Ascending aorta (tissue), 2 donors: ENCODE measurements around the gene KCNAB1. TPM values are rescaled to one million over a fixed set of nuclear protein-coding genes. Genes with fewer than 3 reads are reported as not detected.

Experiments used
- DNase-seq, 2 donors: peaks; one replicate each; pipeline ENCODE4 v3.0.0-alpha.2; 2019; ENCODE audit warnings: low spot score in 2 of 2
- H3K27ac ChIP-seq, 2 donors: fragments of 200-600 bp; sonication (generic); one replicate each; pipeline ENCODE4 v1.5.1; 2016 to 2017; ENCODE audit warnings: mild to moderate bottlenecking in 1 of 2
- H3K27me3 ChIP-seq: fragments of 200-600 bp; sonication (generic); one replicate; pipeline ENCODE4 v1.5.1; 2017
- H3K36me3 ChIP-seq, 2 donors: fragments of 200-600 bp; sonication (generic); one replicate each; pipeline ENCODE4 v1.5.1; 2016
- H3K4me1 ChIP-seq, 2 donors: fragments of 200-600 bp; sonication (generic); one replicate each; pipeline ENCODE4 v1.5.1; 2016 to 2017; ENCODE audit warnings: mild to moderate bottlenecking in 1 of 2
- H3K4me3 ChIP-seq, 2 donors: fragments of 200-600 bp; sonication (generic); one replicate each; pipeline ENCODE4 v1.5.1; 2016 to 2017; ENCODE audit warnings: mild to moderate bottlenecking in 1 of 2
- H3K9me3 ChIP-seq, 2 donors: fragments of 200-600 bp; sonication (generic); one replicate each; pipeline ENCODE4 v1.5.1; 2016
- intact Hi-C: fragments of 100-400 bp; cut with DNase I; formaldehyde crosslinking; loops from one replicate; pipeline ENCODE4 v1.15.1; 2023
- total RNA-seq: library from RNA; depleted of rRNA; stranded (reverse); fragments of >200 nt; gene quantifications from one replicate; pipeline ENCODE4 v1.1.0, GENCODE V29; 2016
- TF ChIP-seq, protein P1 (sequence below), 3 experiments: fragments of 200-600 bp in 2 of 3; fragments of 450-650 bp in 1 of 3; sonication (generic) in 2 of 3; IDR thresholded peaks; one replicate each; pipeline ENCODE4 v1.5.1; 2016 to 2019; ENCODE audit warnings: antibody characterized with exemption in 3 of 3, mild to moderate bottlenecking in 1 of 3, moderate library complexity in 1 of 3

Gene KCNAB1
- total RNA-seq, 1 donor from 2014 or later: 15.1 TPM

DNA sequence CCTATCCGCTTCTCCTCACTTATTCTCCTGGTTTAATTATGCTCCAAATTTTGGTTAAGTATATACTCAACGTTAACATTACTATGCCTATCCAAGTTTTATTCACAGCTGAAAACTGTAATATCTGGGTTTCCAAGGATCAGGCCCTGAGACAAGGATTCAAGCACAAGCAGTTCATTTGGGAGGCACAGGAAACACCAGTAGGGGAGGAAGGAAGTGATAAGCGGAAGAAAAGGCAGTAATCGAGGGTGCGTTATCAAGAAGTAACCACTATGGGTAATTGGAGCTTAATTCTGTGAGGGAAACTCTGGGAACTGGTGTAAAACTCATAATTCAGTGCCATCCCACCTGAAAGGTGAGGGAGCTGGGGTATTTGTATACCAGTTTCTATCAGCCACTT is 120.3 kb downstream of the KCNAB1 start:
- Histone ChIP-seq H3K36me3 (no peaks in the 10 kb centered on the region), H3K27me3 (no peaks in the 10 kb centered on the region), H3K4me1 (no peaks in the 10 kb centered on the region), H3K27ac (no peak overlapping the region), H3K4me3 (no peak overlapping the region), H3K9me3 (no peaks in the 10 kb centered on the region)
- intact Hi-C loops: no loop called here
- DNase-seq: no peak
- TF ChIP-seq, protein P1, sequence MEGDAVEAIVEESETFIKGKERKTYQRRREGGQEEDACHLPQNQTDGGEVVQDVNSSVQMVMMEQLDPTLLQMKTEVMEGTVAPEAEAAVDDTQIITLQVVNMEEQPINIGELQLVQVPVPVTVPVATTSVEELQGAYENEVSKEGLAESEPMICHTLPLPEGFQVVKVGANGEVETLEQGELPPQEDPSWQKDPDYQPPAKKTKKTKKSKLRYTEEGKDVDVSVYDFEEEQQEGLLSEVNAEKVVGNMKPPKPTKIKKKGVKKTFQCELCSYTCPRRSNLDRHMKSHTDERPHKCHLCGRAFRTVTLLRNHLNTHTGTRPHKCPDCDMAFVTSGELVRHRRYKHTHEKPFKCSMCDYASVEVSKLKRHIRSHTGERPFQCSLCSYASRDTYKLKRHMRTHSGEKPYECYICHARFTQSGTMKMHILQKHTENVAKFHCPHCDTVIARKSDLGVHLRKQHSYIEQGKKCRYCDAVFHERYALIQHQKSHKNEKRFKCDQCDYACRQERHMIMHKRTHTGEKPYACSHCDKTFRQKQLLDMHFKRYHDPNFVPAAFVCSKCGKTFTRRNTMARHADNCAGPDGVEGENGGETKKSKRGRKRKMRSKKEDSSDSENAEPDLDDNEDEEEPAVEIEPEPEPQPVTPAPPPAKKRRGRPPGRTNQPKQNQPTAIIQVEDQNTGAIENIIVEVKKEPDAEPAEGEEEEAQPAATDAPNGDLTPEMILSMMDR (IDR thresholded peaks at IDR 0.05): no peak

DNA sequence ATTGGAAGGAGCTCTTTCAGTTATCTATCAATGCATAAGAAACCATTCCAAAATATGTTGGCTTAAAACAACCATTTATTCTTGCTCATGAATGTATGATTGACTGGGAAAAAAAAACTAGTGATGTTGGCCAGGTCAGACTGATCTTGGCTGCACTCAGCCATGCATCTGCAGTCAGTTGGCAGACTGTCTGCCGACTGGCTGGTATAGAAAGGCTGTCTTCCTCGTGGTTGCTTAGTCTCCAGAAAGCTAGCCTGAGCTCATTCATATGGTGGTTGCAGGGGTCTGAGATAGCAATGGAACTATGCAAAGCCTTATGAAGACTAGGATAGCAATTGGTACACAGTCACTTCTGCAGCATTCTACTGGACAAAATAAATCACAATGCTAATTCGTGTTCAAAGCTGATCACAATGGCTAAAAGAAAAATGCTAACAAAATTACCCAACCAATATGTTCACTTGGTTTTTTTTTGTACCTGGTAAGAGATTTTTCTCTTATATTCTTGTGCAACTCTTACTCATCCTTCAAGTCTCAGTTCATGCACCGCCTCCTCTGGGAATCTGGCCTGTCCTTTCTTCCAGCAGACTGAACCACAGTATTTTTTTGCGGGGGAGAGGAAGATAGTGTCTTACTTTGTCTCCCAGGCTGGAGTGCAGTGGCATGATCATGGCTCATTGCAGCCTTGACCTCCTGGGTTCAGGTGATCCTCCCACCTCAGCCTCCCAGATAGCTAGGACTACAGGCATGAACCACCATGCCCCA is 126.8 kb downstream of the KCNAB1 start:
- Histone ChIP-seq H3K27me3 (no peaks in the 10 kb centered on the region), H3K4me1 (no peaks in the 10 kb centered on the region), H3K4me3 (no peak overlapping the region), H3K36me3 (no peaks in the 10 kb centered on the region), H3K27ac (no peak overlapping the region), H3K9me3 (no peaks in the 10 kb centered on the region)
- intact Hi-C loops: no loop called here
- TF ChIP-seq, protein P1 (IDR thresholded peaks at IDR 0.05): no peak
- no peak for DNase-seq

DNA sequence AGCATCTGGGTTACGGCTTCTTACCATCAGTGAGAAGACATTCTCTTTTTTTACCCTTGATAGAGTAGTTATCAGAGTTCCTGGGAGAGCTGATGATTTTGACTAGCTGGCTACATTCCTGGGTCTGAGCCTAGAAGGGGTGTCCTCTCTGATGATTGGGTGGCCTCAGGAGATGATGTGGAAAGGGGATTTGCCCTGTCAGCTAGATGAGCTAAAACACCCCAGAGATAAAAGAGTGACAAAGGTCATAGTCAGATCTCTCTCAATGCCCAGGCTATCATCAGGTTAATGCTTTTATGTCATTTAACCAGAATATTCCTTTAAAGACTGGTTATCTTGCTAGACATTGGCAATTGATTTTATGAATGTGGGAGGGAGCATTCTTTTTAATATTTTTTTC is 130.2 kb downstream of the KCNAB1 start:
- H3K36me3 ChIP-seq: no peaks in the 10 kb centered on the region
- no peaks in the 10 kb centered on the region for H3K27me3 ChIP-seq
- intact Hi-C loops: no loop called here
- no peaks in the 10 kb centered on the region for H3K9me3 ChIP-seq
- TF ChIP-seq, protein P1 (IDR thresholded peaks at IDR 0.05): no peak
- DNase-seq: no peak
- no peaks in the 10 kb centered on the region for H3K4me1 ChIP-seq
- no peak overlapping the region for H3K27ac ChIP-seq
- H3K4me3 ChIP-seq: no peak overlapping the region

DNA sequence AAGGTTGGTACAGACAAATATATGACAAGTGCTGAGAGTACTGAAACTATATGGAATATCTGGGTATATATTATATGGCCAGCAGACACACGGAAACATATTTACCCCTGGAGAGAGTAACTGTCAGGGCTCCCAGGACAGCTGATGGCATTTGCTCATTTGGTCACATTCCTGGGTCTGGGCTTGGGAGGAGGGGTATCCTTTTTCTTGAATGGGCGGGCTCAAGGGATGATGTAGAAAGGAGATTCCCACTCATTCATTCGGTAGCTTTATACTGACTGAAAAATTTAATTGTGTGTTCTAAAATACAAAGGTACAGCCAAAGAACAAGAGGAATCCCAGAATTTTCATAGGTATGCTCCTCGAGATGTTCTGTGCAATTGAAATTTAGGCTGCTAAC is 131.0 kb downstream of the KCNAB1 start:
- TF ChIP-seq, protein P1 (IDR thresholded peaks at IDR 0.05): no peak
- H3K36me3 ChIP-seq: no peaks in the 10 kb centered on the region

DNA sequence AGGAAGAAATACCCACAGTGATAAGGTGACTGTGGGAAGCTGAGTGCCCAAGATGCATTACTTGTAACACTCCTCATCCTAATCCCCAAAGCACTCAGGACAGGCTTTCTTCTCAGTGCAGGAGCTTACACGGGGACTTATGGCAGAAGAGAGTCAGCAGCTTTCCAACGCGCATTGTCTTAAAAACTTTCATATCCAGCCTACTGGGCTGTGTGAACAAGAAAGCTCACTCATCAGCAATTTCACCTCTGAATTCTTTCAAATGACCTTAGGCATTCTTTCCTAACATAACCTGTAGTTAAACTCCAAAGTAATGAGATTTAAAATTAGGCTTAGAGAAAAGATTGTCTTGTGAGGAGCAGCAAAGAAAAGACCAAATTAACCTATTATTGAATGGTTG is 132.3 kb downstream of the KCNAB1 start:
- TF ChIP-seq, protein P1 (IDR thresholded peaks at IDR 0.05): no peak
- Histone ChIP-seq H3K27me3 (no peaks in the 10 kb centered on the region), H3K27ac (no peak overlapping the region), H3K9me3 (no peaks in the 10 kb centered on the region), H3K4me3 (no peak overlapping the region), H3K4me1 (no peaks in the 10 kb centered on the region), H3K36me3 (no peaks in the 10 kb centered on the region)
- intact Hi-C loops: no loop called here
- DNase-seq: no peak

More for the DNA sequence above, 131.0 kb downstream of the KCNAB1 start:
- no peak for DNase-seq
- H3K4me1 ChIP-seq: no peaks in the 10 kb centered on the region
- H3K4me3 ChIP-seq: no peak overlapping the region
- H3K27me3 ChIP-seq: no peaks in the 10 kb centered on the region
- intact Hi-C loops: no loop called here
- H3K27ac ChIP-seq: no peak overlapping the region
- H3K9me3 ChIP-seq: no peaks in the 10 kb centered on the region
